Measurements from ENCODE around the gene NOL8.

- TF ChIP-seq CTCF (IDR thresholded peaks at IDR 0.05; ENCODE audit: borderline replicate concordance, extremely low read depth, low read length, poor library complexity, severe bottlenecking): no peak
- TF ChIP-seq EZH2 (IDR thresholded peaks at IDR 0.05; ENCODE audit: borderline replicate concordance, low read depth, low read length, severe bottlenecking): no peak
Measured at GRCh38 chr9:92257327-92257726, 67.8 kb downstream of the NOL8 start.

Measured in DND-41 (cell line).